Measurements from ENCODE around the gene SYTL4. TPM values are rescaled to one million over a fixed set of nuclear protein-coding genes. Genes with fewer than 3 reads are reported as not detected.

Gene SYTL4
- total RNA-seq, 4 donors from 2014 or later, result 17.7 to 102 (median 31.3) TPM

DNA sequence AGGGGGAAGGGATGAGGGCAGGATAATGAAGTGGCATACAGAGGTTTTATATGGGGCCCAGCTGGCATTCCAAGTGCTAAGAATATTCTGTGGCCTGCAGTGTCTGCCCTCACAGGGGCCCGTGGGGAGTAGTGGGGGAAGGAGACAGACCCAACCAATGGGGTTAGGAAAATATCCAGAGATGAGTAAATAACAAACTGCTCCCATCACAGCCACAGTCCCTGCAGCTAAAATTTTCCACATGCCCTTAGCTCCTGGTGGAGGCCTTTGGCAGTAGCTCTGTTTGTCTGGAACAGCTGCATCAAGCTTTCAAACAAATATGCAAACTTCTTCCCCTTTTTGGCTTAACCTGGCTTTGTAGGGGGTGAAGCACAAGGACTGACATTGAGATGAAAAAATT lies 84.8 kb downstream of the SYTL4 start:
- Histone ChIP-seq H3K27ac (peak overlapping the region in 2 of 4 donors; percentile 7 to 77), H3K36me3 (no peaks in the 10 kb centered on the region), H3K4me1 (peaks cover 0 to 9% (median 0%) of the 10 kb centered on the region in 4 donors), H3K27me3 (no peaks in the 10 kb centered on the region), H3K9me3 (no peaks in the 10 kb centered on the region), H3K4me3 (no peak overlapping the region)
- no peak for DNase-seq
- TF ChIP-seq, protein P1, sequence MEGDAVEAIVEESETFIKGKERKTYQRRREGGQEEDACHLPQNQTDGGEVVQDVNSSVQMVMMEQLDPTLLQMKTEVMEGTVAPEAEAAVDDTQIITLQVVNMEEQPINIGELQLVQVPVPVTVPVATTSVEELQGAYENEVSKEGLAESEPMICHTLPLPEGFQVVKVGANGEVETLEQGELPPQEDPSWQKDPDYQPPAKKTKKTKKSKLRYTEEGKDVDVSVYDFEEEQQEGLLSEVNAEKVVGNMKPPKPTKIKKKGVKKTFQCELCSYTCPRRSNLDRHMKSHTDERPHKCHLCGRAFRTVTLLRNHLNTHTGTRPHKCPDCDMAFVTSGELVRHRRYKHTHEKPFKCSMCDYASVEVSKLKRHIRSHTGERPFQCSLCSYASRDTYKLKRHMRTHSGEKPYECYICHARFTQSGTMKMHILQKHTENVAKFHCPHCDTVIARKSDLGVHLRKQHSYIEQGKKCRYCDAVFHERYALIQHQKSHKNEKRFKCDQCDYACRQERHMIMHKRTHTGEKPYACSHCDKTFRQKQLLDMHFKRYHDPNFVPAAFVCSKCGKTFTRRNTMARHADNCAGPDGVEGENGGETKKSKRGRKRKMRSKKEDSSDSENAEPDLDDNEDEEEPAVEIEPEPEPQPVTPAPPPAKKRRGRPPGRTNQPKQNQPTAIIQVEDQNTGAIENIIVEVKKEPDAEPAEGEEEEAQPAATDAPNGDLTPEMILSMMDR (IDR thresholded peaks at IDR 0.05), result no peak
- TF ChIP-seq POLR2A (IDR thresholded peaks at IDR 0.05), result no peak

DNA sequence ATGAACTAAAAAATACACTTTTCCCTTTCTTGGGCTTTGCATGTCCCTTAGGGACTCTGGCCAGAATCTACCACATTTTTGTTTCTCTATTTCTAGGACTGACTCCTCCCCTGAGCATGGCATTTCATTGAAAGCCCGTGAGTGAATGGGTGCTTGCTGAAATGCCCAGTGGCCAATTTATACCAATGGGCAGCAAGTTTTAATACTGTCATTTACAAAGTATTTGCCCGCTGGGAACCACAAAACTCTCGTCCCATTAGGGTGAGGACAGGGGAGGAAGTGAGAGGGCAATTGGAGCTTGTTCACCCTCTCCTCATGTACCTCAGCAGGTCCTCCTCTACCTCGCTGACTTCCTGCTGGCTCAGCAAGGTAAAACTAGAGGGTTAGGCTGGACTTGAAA lies 86.8 kb downstream of the SYTL4 start:
- H3K4me1 ChIP-seq, result peaks cover 0 to 9% (median 0%) of the 10 kb centered on the region in 4 donors
- no peaks in the 10 kb centered on the region for H3K27me3 ChIP-seq
- peak overlapping the region in 2 of 4 donors; percentile 22 to 35 for H3K27ac ChIP-seq
- H3K9me3 ChIP-seq, result no peaks in the 10 kb centered on the region
- H3K36me3 ChIP-seq, result no peaks in the 10 kb centered on the region
- H3K4me3 ChIP-seq, result peak overlapping the region in 1 of 4 donors; percentile 17
- DNase-seq, result no peak
- no peak for TF ChIP-seq POLR2A (IDR thresholded peaks at IDR 0.05)

GRCh38 chrX:100643956-100644860 lies 87.7 kb downstream of the SYTL4 start, which contains the start of gene SRPX2:
Gene SRPX2 (plus strand): TSS chrX:100644199. CDS start chrX:100646323, 2,124 bp downstream.
- H3K4me3 ChIP-seq, result peak within 1 kb of the TSS in 1 of 4 donors; percentile 17
- H3K9me3 ChIP-seq, result no peaks in the 10 kb centered on the region
- no peaks in the 10 kb centered on the region for H3K27me3 ChIP-seq
- peaks cover 0 to 6% (median 0%) of the 10 kb centered on the region in 4 donors for H3K4me1 ChIP-seq
- H3K27ac ChIP-seq, result peak within 1 kb of the TSS in 2 of 4 donors; percentile 35 to 57
- DNase-seq, result peak in 1 of 3 donors; percentile 64
- H3K36me3 ChIP-seq, result no peaks in the 10 kb centered on the region
- TF ChIP-seq POLR2A (IDR thresholded peaks at IDR 0.05), result no peak
- TF ChIP-seq, protein P1 (IDR thresholded peaks at IDR 0.05), result no peak

GRCh38 chrX:100643212-100643611 lies 88.7 kb downstream of the SYTL4 start:
- no peak for TF ChIP-seq POLR2A (IDR thresholded peaks at IDR 0.05)
- TF ChIP-seq, protein P1 (IDR thresholded peaks at IDR 0.05), result no peak
- Histone ChIP-seq H3K4me3 (no peak overlapping the region), H3K4me1 (no peaks in the 10 kb centered on the region), H3K27me3 (no peaks in the 10 kb centered on the region), H3K36me3 (no peaks in the 10 kb centered on the region), H3K9me3 (no peaks in the 10 kb centered on the region), H3K27ac (peak overlapping the region in 1 of 4 donors; percentile 35)
- no peak for DNase-seq

- Histone ChIP-seq H3K27me3 (no peaks in the 10 kb centered on the region), H3K4me3 (no peak overlapping the region), H3K36me3 (no peaks in the 10 kb centered on the region), H3K27ac (no peak overlapping the region), H3K9me3 (no peaks in the 10 kb centered on the region), H3K4me1 (no peaks in the 10 kb centered on the region)
- no peak for TF ChIP-seq POLR2A (IDR thresholded peaks at IDR 0.05)
- TF ChIP-seq, protein P1 (IDR thresholded peaks at IDR 0.05), result no peak
- no peak for DNase-seq
Observed at GRCh38 chrX:100642290-100642689, 89.6 kb downstream of the SYTL4 start.
